Activated CD8-positive, alpha-beta memory T cell treated with anti-CD3 and anti-CD28 coated beads for 24 hours (primary cell): ENCODE results near the gene TMEM271.
"Not testable (repeated sequence)": the region's sequence is repeated elsewhere in the genome, so short reads cannot be mapped to it uniquely, and the experiment has no call there.

ENCODE experiments used
- DNase-seq: peaks from one replicate; pipeline ENCODE4 v3.0.0-alpha.2; 2020

The TMEM271 gene

GRCh38 chr4:578451-579443, 2.7 kb upstream of the TMEM271 start:
- peak; percentile 54 for DNase-seq

DNA sequence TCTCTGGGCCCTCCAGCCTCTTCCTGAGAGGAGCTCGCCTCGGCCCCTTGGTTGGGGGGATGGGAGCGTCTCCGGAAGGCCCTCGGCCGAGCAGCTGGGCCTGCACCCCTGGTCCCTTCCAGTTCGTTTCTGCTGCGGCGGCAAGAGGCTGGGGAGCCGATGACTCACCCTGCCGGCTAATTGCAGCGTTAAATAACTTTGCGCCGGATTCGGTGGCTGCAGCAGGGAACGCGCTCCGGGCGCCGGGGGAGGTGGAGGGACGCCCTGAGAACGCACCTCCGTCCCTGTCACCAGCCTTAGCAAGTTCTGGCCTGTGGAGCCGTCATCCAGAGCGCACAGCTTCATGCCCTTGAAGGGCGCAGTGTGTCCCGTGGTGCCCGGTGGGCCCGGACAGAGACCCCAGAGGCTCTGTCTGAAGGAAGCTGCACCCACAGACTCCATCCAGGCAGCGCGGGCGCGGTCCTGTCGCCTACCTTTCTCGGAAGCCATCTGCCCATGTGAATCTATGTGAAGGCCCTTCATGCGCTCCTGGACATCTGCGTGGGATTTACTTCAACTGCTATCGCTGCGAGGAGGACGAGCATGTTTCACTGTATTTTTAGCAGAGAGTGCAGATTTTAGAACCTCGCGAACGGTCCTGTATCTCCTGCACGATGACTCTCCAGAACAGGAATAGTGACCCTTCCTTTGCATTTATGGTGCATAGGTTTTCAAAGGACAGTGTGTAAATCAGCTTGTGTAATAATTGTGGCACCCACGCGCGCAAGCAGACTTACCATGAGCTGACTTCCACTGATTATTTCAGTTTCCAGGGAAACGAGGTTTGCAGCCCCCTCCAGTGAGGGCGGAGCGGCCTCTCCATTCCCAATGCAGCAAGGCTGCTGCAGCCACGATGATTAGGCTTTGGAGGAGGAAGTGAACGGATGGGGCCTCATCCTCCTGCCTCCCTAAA, 1.7 kb upstream of the TMEM271 start:
- peak; percentile 63 for DNase-seq

DNA sequence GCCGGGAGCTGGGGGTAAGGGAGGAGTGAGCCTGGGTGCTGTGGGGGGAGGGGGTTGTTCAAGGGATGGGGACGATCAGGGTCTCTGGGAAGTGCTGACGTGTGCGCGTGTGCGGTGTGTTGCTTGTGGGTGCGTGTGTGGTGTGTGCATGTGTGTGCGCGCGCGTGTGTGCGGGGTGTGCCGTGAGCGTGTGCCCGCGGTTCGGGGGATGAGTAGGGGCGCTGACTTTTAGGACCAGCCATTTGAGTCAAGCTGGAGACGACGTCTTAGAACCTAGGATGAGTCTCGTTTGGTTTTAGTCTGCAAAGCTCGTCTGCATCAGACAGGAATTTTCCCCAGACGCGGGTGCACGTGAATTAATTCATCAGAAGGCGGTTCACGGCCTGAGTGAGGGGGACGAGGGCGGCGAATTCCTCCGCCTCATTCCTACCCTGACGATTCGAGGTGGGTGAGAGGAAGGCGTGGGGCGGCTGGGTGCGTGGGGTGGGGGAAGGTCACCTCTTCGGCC, 950 bp upstream of the TMEM271 start:
- DNase-seq, result no peak

DNA sequence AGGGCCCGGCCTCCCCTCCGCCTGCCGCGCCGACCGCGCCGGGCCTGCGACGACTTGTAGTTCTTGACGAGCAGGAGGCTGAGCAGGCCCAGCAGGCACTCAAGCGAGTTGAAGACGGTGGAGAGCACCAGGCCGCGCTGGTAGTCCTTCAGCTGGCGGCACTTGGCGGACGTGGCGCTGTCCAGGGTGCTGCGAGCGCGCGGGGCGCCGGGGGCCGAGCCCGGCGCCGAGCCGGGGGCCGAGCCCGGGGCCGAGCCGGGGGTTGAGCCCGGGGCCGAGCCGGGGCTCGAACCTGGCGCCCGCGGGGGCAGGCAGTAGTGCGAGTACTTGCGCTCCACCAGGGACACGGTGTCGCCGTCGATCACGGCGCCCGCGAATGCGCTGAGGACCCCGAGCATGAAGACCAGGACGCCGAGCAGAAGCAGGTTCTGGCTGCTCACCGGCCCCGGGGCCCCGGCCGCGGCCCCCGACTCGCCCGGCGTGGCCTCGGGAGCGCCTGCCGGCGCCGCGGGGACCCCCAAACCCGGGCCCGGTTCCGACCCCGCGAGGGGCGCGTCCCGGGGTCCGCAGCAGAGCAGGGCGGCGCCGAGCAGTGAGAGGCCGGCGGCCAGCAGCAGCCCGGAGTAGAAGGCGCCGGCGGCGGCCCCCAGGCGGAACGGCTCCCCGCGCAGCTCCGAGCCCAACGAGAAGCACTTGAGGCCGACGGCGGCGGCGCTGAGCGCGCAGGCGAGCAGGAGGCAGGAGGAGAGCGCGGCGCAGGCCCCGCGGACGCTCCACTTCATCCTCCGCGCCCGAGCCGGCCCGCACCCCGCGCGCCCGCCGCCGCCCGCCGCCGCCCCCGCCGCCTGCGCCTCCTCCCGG, 584 bp downstream of the TMEM271 start:
- DNase-seq, result peak; percentile 68

GRCh38 chr4:574346-575161, 1.5 kb downstream of the TMEM271 start:
- no peak for DNase-seq

DNA sequence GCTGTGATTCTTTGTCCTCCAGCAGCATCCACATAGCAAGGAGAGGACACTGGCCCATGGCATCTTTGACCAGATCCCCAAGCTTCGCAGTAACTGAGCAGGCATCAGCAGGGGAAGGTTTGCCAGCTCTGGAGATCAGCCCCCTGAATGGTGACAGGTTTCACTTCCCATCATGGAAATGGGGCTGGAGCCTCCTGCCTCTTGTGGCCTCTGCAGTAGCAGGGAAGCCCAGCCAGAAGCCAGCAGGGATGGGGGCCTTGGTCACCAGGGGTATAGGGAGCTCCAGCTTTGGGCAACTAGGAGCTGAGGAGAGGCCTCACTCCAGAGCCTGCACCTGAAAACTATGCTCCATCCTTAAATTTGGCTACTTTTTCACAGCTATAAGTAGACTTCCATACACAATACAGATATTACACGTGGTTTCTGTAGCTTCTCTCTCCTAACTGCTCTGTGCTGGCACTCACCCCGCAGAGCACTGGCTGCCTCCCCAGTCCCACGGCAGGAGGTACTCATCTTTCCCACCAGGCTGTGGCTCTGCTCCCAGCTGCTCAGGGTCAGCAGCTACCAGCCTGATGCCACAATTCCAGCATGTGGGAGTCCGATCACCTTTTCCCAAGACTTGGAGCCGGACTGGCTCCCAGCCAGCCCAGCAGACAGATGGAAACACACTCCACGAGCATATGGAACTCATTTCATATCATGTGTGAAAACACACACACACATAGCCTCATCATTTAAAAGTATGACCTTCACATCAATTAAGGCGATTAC, 2.8 kb downstream of the TMEM271 start:
- DNase-seq, result peak; percentile 11

DNA sequence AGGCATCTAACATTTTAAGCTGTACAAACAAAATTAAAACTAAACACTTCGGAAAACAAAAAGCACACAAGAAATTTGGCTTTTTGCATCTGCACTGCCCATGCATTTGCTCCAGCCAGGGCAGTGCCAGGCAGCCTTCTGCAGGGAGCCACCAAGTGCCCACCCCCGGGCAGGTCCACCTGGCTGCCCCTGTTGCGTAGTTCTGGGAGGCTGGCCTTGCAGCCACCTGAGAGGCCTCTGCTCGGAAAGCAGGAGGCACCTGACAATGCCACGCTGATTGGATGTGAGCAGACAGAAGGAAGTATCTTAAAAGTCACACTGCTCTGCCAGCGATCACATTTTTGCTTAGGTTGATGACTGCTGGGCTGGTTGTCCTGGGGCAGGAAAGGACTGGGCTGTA, 3.5 kb downstream of the TMEM271 start:
- DNase-seq, result no peak

DNA sequence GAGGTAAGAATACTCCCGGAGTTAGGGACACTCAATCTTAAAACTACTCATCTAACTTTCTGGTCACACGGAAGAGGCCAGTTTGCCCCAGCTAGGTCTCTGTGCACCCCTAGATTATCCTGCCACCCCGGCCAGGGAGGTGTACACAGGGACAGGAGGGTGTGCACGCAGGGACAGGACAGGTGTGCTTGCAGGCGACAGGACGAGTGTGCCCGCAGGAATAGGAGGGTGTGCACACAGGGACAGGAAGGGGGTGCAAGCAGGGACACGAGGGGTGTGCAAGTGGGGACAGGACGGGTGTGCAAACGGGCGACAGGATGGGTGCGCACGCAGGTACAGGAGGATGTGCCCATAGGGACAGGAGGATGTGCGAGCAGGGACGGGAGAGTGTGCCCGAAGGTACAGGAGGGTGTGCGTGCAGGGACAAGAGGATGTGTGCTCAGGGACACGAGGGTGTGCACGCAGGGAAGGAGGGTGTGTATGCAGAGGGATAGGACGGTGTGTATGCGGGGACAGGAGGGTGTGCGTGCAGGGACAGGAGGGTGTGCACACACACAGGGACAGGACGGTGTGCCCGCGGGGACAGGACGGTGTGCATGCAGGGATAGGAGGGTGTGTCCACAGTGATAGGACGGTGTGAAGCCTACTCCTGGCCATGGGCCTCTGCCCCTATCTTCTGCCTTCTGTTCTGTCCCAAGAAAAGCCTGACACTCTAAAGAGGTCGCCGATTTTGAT, 4.1 kb downstream of the TMEM271 start:
- no peak for DNase-seq

GRCh38 chr4:570754-571153, 5.3 kb downstream of the TMEM271 start:
- DNase-seq, result no peak

DNA sequence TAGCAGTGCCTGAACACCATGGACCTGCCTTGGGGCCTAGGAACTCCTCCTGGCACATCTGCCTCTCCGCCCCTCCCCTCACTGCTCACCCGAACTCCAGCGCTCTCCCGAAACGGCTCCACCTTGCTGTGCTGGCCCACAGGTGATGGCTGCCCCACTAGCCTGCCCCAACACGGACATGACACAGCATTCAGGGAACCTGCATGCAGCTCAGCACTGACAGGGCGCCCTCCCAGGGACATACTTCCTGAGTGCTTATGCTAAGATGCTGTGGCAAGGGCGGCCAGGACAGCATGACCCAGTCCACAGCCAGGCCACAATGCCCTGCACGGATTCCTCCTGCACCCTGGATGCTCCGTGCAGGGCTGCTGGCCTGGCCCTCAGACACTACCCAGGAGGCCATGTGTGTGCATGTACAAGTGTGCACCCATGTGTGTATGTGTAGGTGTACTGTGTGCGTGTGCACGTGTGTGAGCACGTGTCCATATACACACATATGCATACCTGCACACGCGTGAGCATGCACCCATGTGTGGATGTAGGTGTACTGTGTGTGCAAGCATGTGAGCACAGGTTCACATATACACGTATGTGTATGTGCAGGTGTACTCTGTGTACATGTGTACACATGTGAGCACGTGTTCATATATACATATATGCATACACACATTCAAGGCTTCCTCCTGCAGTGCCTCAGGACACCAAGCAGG, 6.0 kb downstream of the TMEM271 start:
- no peak for DNase-seq

DNA sequence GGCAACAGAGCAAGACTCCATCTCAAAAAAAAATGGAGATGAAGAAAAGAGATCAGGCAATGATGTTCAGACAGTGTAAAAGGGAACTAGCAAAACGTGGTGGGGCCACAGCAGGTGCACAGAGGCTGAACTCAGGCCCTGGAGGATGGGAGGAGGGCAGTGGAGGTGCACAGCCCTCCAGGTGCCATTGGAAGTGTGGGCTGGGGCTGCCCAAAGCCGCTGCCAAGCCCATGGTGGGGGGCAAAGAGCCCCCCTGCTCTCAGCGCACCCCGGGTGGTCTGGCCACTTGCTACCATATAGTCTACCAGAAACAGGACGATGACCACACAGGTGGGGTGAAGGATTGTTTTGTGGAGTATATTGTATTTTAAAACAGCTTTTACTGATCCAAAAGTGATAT, 7.1 kb downstream of the TMEM271 start:
- no peak for DNase-seq

- DNase-seq, result no peak
Measured at GRCh38 chr4:568351-568652, 7.8 kb downstream of the TMEM271 start.

DNA sequence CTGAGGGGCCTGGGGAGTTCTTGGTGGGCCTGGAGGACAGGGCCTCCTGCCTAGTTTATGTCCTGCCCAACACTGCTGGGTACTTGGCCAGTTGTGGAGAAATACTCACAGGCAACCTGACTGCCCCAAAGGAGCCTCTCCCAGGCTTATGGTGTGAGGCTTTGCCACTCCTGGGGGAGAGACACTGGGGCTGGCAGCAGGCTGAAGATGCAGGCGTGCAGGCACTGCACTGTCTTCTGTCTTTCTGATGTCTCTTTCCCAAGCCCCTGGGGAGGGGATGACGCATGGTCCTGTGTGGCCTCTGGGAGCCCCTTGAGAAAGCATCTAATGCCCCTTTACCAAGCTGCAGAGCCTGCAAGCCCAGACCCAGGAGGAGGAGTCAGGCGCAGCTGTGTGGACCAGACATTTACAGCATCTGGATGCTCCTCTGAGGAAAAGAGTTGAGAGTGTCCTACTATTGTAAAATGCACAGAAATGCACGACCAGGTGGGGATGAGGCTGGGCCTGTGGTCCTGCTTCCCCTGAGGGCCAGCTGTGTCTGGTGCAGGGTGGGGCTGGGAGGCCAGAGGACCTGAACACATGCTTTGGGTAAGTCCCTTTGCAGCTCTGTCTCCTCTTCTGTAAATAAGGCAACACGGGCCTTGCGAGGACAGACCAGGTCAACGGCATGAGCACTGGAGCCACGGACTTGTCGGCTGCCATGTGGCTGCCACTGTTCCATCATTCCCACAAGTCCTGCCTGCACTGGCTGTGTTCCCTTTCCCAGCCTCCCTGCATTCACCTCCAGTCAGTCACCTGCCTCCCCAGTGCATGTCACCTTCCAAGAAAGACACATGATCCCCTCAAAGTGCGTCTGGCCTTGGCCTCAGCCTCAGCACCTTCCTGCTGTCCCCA, 8.4 kb downstream of the TMEM271 start:
- peak; percentile 26 for DNase-seq

GRCh38 chr4:566508-567295, 9.4 kb downstream of the TMEM271 start:
- no peak for DNase-seq

- no peak for DNase-seq
Measured at GRCh38 chr4:566035-566434, 10.1 kb downstream of the TMEM271 start.

DNA sequence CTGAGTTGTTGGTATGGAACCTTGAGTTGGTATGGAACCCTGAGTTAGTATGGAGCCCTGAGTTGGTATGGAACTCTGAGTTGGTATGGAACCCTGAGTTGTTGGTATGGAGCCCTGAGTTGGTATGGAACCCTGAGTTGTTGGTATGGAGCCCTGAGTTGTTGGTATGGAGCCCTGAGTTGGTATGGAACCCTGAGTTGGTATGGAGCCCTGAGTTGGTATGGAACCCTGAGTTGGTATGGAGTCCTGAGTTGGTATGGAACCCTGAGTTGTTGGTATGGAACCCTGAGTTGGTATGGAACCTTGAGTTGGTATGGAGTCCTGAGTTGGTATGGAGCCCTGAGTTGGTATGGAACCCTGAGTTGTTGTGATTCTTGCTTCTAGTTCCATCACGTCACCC, 10.5 kb downstream of the TMEM271 start:
- DNase-seq, result not testable (repeated sequence)

DNA sequence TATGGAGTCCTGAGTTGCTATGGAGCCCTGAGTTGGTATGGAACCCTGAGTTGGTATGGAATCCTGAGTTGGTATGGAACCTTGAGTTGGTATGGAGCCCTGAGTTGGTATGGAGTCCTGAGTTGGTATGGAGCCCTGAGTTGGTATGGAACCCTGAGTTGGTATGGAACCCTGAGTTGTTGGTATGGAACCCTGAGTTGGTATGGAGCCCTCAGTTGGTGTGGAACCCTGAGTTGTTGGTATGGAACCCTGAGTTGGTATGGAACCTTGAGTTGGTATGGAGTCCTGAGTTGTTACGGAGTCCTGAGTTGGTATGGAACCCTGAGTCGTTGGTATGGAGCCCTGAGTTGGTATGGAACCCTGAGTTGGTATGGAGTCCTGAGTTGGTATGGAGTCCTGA, 13.6 kb downstream of the TMEM271 start:
- not testable (repeated sequence) for DNase-seq
